Smooth muscle cell (in vitro differentiated cells): ENCODE data around the gene TPK1. TPM values are rescaled to one million over a fixed set of nuclear protein-coding genes. Genes with fewer than 3 reads are reported as not detected.

Experiments
- DNase-seq: peaks from one replicate; lab custom pipeline; 2025; ENCODE audit not compliant: unreplicated experiment; lab: John Stamatoyannopoulos, UW
- H2AFZ ChIP-seq: fragments of 200-600 bp; sonication (generic); 2 replicates; pipeline ENCODE4 v1.6.0; 2016; ENCODE audit warnings: antibody characterized with exemption, low read depth, mild to moderate bottlenecking
- H3F3A ChIP-seq: fragments of 200-600 bp; sonication (generic); 2 replicates; pipeline ENCODE4 v1.6.0; 2017; ENCODE audit warnings: antibody characterized with exemption, low read depth
- H3K27ac ChIP-seq: fragments of 200-600 bp; sonication (generic); 2 replicates; pipeline ENCODE4 v1.5.1; 2016; ENCODE audit warnings: low read depth, mild to moderate bottlenecking
- H3K27me3 ChIP-seq: fragments of 200-600 bp; sonication (generic); 2 replicates; pipeline ENCODE4 v1.6.1; 2016; ENCODE audit warnings: low read depth, mild to moderate bottlenecking
- H3K36me3 ChIP-seq: fragments of 200-600 bp; sonication (generic); 2 replicates; pipeline ENCODE4 v1.5.1; 2016; ENCODE audit warnings: low read depth
- H3K4me1 ChIP-seq: fragments of 200-600 bp; sonication (generic); 2 replicates; pipeline ENCODE4 v1.5.1; 2016; ENCODE audit warnings: low read depth
- H3K4me2 ChIP-seq: fragments of 200-600 bp; sonication (generic); 2 replicates; pipeline ENCODE4 v1.6.0; 2016; ENCODE audit warnings: mild to moderate bottlenecking
- H3K4me3 ChIP-seq: fragments of 200-600 bp; sonication (generic); 2 replicates; pipeline ENCODE4 v1.5.1; 2016; ENCODE audit warnings: mild to moderate bottlenecking
- H3K79me2 ChIP-seq: fragments of 200-600 bp; sonication (generic); 2 replicates; pipeline ENCODE4 v1.6.0; 2016; ENCODE audit warnings: low read depth, mild to moderate bottlenecking
- H3K9ac ChIP-seq: fragments of 200-600 bp; sonication (generic); 2 replicates; pipeline ENCODE4 v1.6.0; 2016; ENCODE audit warnings: low read depth
- H3K9me3 ChIP-seq: fragments of 200-600 bp; sonication (generic); replicated peaks from 2 replicates; pipeline ENCODE4 v1.5.1; 2016; ENCODE audit warnings: low read depth
- H4K20me1 ChIP-seq: fragments of 200-600 bp; sonication (generic); 2 replicates; pipeline ENCODE4 v1.6.0; 2016; ENCODE audit warnings: low read depth
- CTCF ChIP-seq: fragments of 200-600 bp; sonication (generic); IDR thresholded peaks from 2 replicates; pipeline ENCODE4 v1.5.1; 2017; ENCODE audit warnings: borderline replicate concordance, mild to moderate bottlenecking, antibody characterized with exemption; ENCODE audit not compliant: insufficient read depth, poor library complexity, severe bottlenecking
- WGBS: methylation state at CpG from one replicate; pipeline ENCODE4 v1.1.7; 2016; ENCODE audit warnings: low lambda C conversion rate; 5-methylcytosine and 5-hydroxymethylcytosine counted together
- polyA plus RNA-seq: library from polyadenylated mRNA; unstranded; fragments of >200 nt; fragmentation: Nextera tagmentation; extraction: Ambion mirVana; gene quantifications from 2 replicates; pipeline ENCODE4 v1.2.1, GENCODE V29; 2016
- total RNA-seq: library from RNA; depleted of rRNA; stranded (reverse); fragments of >200 nt; gene quantifications from 2 replicates; pipeline ENCODE4 v1.2.3, GENCODE V29; 2014

Gene TPK1
- total and polyA plus RNA-seq, 2 experiments from 2014 or later, result 1.2 to 1.9 TPM

GRCh38 chr7:144606261-144606660 is 229.6 kb downstream of the TPK1 start:
- no peaks in the 10 kb centered on the region for H3K79me2 ChIP-seq
- TF ChIP-seq CTCF, result no peak
- no peak overlapping the region for H3K9ac ChIP-seq
- no peaks in the 10 kb centered on the region for H3K4me1 ChIP-seq
- no peak for DNase-seq
- peak overlapping the region; percentile 47 for H3K4me2 ChIP-seq
- H3K4me3 ChIP-seq, result no peak overlapping the region
- H2AFZ ChIP-seq, result no peak overlapping the region
- H4K20me1 ChIP-seq, result no peaks in the 10 kb centered on the region
- H3K27ac ChIP-seq, result no peak overlapping the region
- WGBS, result 29% methylated on average over 3 of the region's 3 CpGs
- H3K27me3 ChIP-seq, result no peaks in the 10 kb centered on the region
- no peaks in the 10 kb centered on the region for H3F3A ChIP-seq
- H3K9me3 ChIP-seq, result no peaks in the 10 kb centered on the region
- no peaks in the 10 kb centered on the region for H3K36me3 ChIP-seq

- H3K9me3 ChIP-seq, result peaks cover 10% of the 10 kb centered on the region
- 94% methylated on average over 4 of the region's 4 CpGs for WGBS
- no peak overlapping the region for H2AFZ ChIP-seq
Measured at GRCh38 chr7:144596953-144597352, 238.9 kb downstream of the TPK1 start.

GRCh38 chr7:144594580-144594979 is 241.3 kb downstream of the TPK1 start:
- no peak for DNase-seq
- Histone ChIP-seq H3K27me3 (no peaks in the 10 kb centered on the region), H3F3A (no peaks in the 10 kb centered on the region), H3K36me3 (no peaks in the 10 kb centered on the region), H3K79me2 (no peaks in the 10 kb centered on the region), H3K4me3 (no peak overlapping the region), H3K4me1 (no peaks in the 10 kb centered on the region), H4K20me1 (no peaks in the 10 kb centered on the region), H2AFZ (no peak overlapping the region), H3K9me3 (peaks cover 10% of the 10 kb centered on the region), H3K9ac (no peak overlapping the region), H3K27ac (no peak overlapping the region), H3K4me2 (no peak overlapping the region)
- TF ChIP-seq CTCF, result no peak

More at GRCh38 chr7:144596953-144597352, 238.9 kb downstream of the TPK1 start:
- no peaks in the 10 kb centered on the region for H3K79me2 ChIP-seq
- no peak overlapping the region for H3K27ac ChIP-seq
- H3K4me1 ChIP-seq, result no peaks in the 10 kb centered on the region
- no peak overlapping the region for H3K4me2 ChIP-seq
- no peaks in the 10 kb centered on the region for H4K20me1 ChIP-seq
- H3K36me3 ChIP-seq, result no peaks in the 10 kb centered on the region
- TF ChIP-seq CTCF, result no peak
- no peak overlapping the region for H3K9ac ChIP-seq
- H3K27me3 ChIP-seq, result no peaks in the 10 kb centered on the region
- H3F3A ChIP-seq, result no peaks in the 10 kb centered on the region
- DNase-seq, result no peak
- no peak overlapping the region for H3K4me3 ChIP-seq

- no peaks in the 10 kb centered on the region for H4K20me1 ChIP-seq
- H3K4me1 ChIP-seq, result no peaks in the 10 kb centered on the region
- H2AFZ ChIP-seq, result no peak overlapping the region
- no peaks in the 10 kb centered on the region for H3K9me3 ChIP-seq
- no peaks in the 10 kb centered on the region for H3F3A ChIP-seq
- no peak overlapping the region for H3K4me3 ChIP-seq
- WGBS, result 87% methylated on average over 4 of the region's 4 CpGs
- H3K9ac ChIP-seq, result no peak overlapping the region
- no peaks in the 10 kb centered on the region for H3K27me3 ChIP-seq
- TF ChIP-seq CTCF, result no peak
- H3K4me2 ChIP-seq, result no peak overlapping the region
- no peak overlapping the region for H3K27ac ChIP-seq
- H3K79me2 ChIP-seq, result no peaks in the 10 kb centered on the region
- no peaks in the 10 kb centered on the region for H3K36me3 ChIP-seq
- no peak for DNase-seq
Measured at GRCh38 chr7:144588559-144589051, 247.2 kb downstream of the TPK1 start.
